Liver (tissue), 9 donors: ENCODE data around the gene NGFR. TPM values are rescaled to one million over a fixed set of nuclear protein-coding genes. Genes with fewer than 3 reads are reported as not detected.

Source experiments
- DNase-seq: peaks from one replicate; pipeline ENCODE4 v3.0.0-alpha.2; 2017; ENCODE audit warnings: low spot score
- H3K27ac ChIP-seq, 2 donors: one replicate each; pipeline ENCODE4 v1.7.0; 2013; ENCODE audit warnings: inconsistent platforms in 2 of 2, low read length in 2 of 2, control low read depth in 1 of 2, low read depth in 1 of 2, mild to moderate bottlenecking in 1 of 2
- H3K27me3 ChIP-seq, 4 donors: one replicate each; pipeline versions ENCODE4 v1.6.1 to v1.7.0; 2013; ENCODE audit warnings: low read length in 3 of 4, inconsistent platforms in 1 of 4, mild to moderate bottlenecking in 1 of 4, moderate library complexity in 1 of 4; ENCODE audit not compliant: control insufficient read depth in 4 of 4, insufficient read depth in 4 of 4
- H3K36me3 ChIP-seq, 4 donors: one replicate each; pipeline versions ENCODE4 v1.6.1 to v1.7.0; 2013; ENCODE audit warnings: low read length in 3 of 4, mild to moderate bottlenecking in 3 of 4, low read depth in 1 of 4, moderate library complexity in 1 of 4; ENCODE audit not compliant: control insufficient read depth in 4 of 4, insufficient read depth in 3 of 4
- H3K4me1 ChIP-seq, 4 donors: one replicate each; pipeline versions ENCODE4 v1.6.1 to v1.7.0; 2013; ENCODE audit warnings: low read length in 3 of 4, mild to moderate bottlenecking in 3 of 4, moderate library complexity in 1 of 4; ENCODE audit not compliant: control insufficient read depth in 4 of 4, insufficient read depth in 4 of 4
- H3K4me3 ChIP-seq, 3 donors: one replicate each; pipeline versions ENCODE4 v1.6.1 to v1.7.0; 2013; ENCODE audit warnings: low read length in 3 of 3, control low read depth in 1 of 3, low read depth in 1 of 3, mild to moderate bottlenecking in 1 of 3
- H3K9ac ChIP-seq, 2 donors: one replicate each; pipeline ENCODE4 v1.7.0; 2013; ENCODE audit warnings: low read length in 2 of 2, mild to moderate bottlenecking in 2 of 2, moderate library complexity in 2 of 2, control low read depth in 1 of 2, low read depth in 1 of 2
- H3K9me3 ChIP-seq, 4 donors: one replicate each; pipeline versions ENCODE4 v1.6.1 to v1.7.0; 2013; ENCODE audit warnings: low read length in 3 of 4; ENCODE audit not compliant: control insufficient read depth in 4 of 4
- ATF3 ChIP-seq: IDR thresholded peaks from 2 replicates; pipeline ENCODE4 v1.6.1; 2016; ENCODE audit warnings: antibody characterized with exemption
- EGR1 ChIP-seq, 2 donors: IDR thresholded peaks; 2 replicates each; pipeline ENCODE4 v1.6.1; 2016 to 2018; ENCODE audit warnings: antibody characterized with exemption in 2 of 2, low read depth in 2 of 2
- FOXA1 ChIP-seq: IDR thresholded peaks from 2 replicates; pipeline ENCODE4 v1.6.1; 2016; ENCODE audit warnings: antibody characterized with exemption
- GABPA ChIP-seq, 2 donors: IDR thresholded peaks in 1 of 2; conservative IDR thresholded peaks in 1 of 2; 2 replicates each; pipeline ENCODE4 v1.6.1; 2016; ENCODE audit warnings: antibody characterized with exemption in 2 of 2, mild to moderate bottlenecking in 1 of 2, moderate library complexity in 1 of 2
- HNF4A ChIP-seq, 2 donors: conservative IDR thresholded peaks; 2 replicates each; pipeline ENCODE4 v1.6.1; 2016; ENCODE audit warnings: antibody characterized with exemption in 2 of 2, mild to moderate bottlenecking in 2 of 2
- HNF4G ChIP-seq: IDR thresholded peaks from 2 replicates; pipeline ENCODE4 v1.6.1; 2016; ENCODE audit warnings: antibody characterized with exemption
- NR2F2 ChIP-seq: IDR thresholded peaks from 2 replicates; pipeline ENCODE4 v1.6.1; 2016; ENCODE audit warnings: antibody characterized with exemption
- RAD21 ChIP-seq, 2 donors: IDR thresholded peaks; 2 replicates each; pipeline ENCODE4 v1.6.1; 2016; ENCODE audit warnings: antibody characterized with exemption in 2 of 2, mild to moderate bottlenecking in 2 of 2
- REST ChIP-seq: IDR thresholded peaks from 2 replicates; pipeline ENCODE4 v1.6.1; 2016; ENCODE audit warnings: antibody characterized with exemption, mild to moderate bottlenecking
- RXRA ChIP-seq, 2 donors: IDR thresholded peaks; 2 replicates each; pipeline ENCODE4 v1.6.1; 2017 to 2018; ENCODE audit warnings: antibody characterized with exemption in 2 of 2, mild to moderate bottlenecking in 1 of 2
- SP1 ChIP-seq: IDR thresholded peaks from 2 replicates; pipeline ENCODE4 v1.6.1; 2018; ENCODE audit warnings: antibody characterized with exemption, mild to moderate bottlenecking
- TAF1 ChIP-seq: conservative IDR thresholded peaks from 2 replicates; pipeline ENCODE4 v1.6.1; 2016; ENCODE audit warnings: antibody characterized with exemption, mild to moderate bottlenecking
- YY1 ChIP-seq: IDR thresholded peaks from 2 replicates; pipeline ENCODE4 v1.6.1; 2016; ENCODE audit warnings: antibody characterized with exemption, mild to moderate bottlenecking
- WGBS: extraction: QIAGEN DNeasy Blood & Tissue Kit; methylation state at CpG from one replicate; pipeline ENCODE4 v1.1.7; 2013; 5-methylcytosine and 5-hydroxymethylcytosine counted together
- polyA plus RNA-seq, 2 donors: library from polyadenylated mRNA; stranded (reverse) in 1 of 2; unstranded in 1 of 2; fragments of 200-250 nt in 1 of 2; fragments of >200 nt in 1 of 2; fragmentation: Nextera tagmentation in 1 of 2; extraction: Ambion mirVana in 1 of 2; gene quantifications; one replicate each; pipeline versions ENCODE4 v1.2.1 to v1.2.3, GENCODE V29; 2013 to 2015
- total RNA-seq, 2 donors: library from RNA; depleted of rRNA; stranded (reverse); fragments of >200 nt; gene quantifications; one replicate each; pipeline ENCODE4 v1.2.3, GENCODE V29; 2014
- TF ChIP-seq, protein P1 (sequence below): IDR thresholded peaks from 2 replicates; pipeline ENCODE4 v1.6.1; 2016; ENCODE audit warnings: antibody characterized with exemption
- TF ChIP-seq, protein P2 (sequence below): IDR thresholded peaks from 2 replicates; pipeline ENCODE4 v1.6.1; 2016; ENCODE audit warnings: antibody characterized with exemption
- donor health status: healthy.
- donor health status: healthy.
- donor health status: healthy.
- donor health status: healthy.
- donor health status: healthy.

The NGFR gene
- total and polyA plus RNA-seq, 4 donors = 6.9 to 11.0 (median 10.5) TPM

DNA sequence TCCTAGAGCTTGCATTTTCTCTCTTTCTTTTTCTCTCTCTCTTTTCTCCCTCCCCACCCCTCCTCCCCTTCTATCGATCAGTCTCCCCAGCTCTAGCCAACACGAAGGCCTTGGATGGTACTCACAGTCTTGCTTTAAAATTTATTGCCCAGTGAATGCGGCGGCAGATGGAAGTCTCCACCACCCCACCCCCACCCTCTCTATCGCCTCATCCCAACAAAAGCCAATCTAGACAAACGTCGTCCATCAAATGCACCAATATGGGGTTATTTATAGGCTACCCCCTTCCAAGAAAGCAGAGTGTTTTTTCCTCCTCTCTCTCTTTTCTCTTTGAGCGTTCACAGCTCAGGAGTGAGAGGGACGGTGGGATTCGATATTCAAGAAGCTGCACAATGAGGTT is 10.5 kb upstream of the NGFR start (continued):
- TF ChIP-seq, protein P1, sequence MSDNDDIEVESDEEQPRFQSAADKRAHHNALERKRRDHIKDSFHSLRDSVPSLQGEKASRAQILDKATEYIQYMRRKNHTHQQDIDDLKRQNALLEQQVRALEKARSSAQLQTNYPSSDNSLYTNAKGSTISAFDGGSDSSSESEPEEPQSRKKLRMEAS = no peak
- TF ChIP-seq ATF3 = no peak
- no peak for TF ChIP-seq NR2F2
- TF ChIP-seq RAD21 (IDR thresholded peaks at IDR 0.05) = no peak

GRCh38 chr17:49486012-49486641 is 9.0 kb upstream of the NGFR start:
- Histone ChIP-seq H3K4me1 (peaks cover 0 to 6% (median 0%) of the 10 kb centered on the region in 4 donors), H3K27ac (no peak overlapping the region), H3K9ac (no peak overlapping the region), H3K9me3 (no peaks in the 10 kb centered on the region), H3K4me3 (no peak overlapping the region), H3K27me3 (peaks cover 0 to 11% (median 0%) of the 10 kb centered on the region in 4 donors), H3K36me3 (no peaks in the 10 kb centered on the region)
- DNase-seq = no peak
- TF ChIP-seq HNF4A (conservative IDR thresholded peaks at IDR 0.05) = no peak
- TF ChIP-seq, protein P2, sequence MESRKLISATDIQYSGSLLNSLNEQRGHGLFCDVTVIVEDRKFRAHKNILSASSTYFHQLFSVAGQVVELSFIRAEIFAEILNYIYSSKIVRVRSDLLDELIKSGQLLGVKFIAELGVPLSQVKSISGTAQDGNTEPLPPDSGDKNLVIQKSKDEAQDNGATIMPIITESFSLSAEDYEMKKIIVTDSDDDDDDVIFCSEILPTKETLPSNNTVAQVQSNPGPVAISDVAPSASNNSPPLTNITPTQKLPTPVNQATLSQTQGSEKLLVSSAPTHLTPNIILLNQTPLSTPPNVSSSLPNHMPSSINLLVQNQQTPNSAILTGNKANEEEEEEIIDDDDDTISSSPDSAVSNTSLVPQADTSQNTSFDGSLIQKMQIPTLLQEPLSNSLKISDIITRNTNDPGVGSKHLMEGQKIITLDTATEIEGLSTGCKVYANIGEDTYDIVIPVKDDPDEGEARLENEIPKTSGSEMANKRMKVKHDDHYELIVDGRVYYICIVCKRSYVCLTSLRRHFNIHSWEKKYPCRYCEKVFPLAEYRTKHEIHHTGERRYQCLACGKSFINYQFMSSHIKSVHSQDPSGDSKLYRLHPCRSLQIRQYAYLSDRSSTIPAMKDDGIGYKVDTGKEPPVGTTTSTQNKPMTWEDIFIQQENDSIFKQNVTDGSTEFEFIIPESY = no peak
- WGBS = 18% methylated on average over 13 of the region's 13 CpGs

DNA sequence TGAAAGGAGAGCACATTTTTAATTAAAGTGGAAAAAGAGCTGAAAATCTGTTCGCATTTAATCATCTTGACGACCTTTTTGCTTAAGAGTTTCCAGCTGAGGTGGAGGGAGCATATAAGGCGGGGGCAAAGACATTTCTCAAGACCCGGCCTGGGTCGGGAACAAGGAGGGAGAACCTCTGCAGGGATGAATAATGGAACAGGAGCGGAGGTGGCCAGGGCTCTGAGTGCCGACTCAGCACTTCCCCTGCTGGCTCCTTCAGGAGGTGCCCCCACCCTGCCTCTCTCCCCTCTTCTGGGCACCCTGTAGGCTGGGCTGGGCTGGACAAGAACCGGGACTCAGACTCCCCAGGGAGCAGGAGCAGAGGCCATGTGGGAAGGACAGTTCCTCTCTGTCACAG is 7.9 kb upstream of the NGFR start:
- Histone ChIP-seq H3K36me3 (no peaks in the 10 kb centered on the region), H3K27ac (no peak overlapping the region), H3K9ac (no peak overlapping the region), H3K4me3 (no peak overlapping the region), H3K4me1 (peaks cover 0 to 6% (median 0%) of the 10 kb centered on the region in 4 donors), H3K27me3 (peaks cover 0 to 11% (median 0%) of the 10 kb centered on the region in 4 donors), H3K9me3 (no peaks in the 10 kb centered on the region)
- no peak for DNase-seq
- TF ChIP-seq RXRA (IDR thresholded peaks at IDR 0.05) (no peak), EGR1 (IDR thresholded peaks at IDR 0.05; ENCODE audit: low read depth in 2 of 2) (no peak), GABPA (IDR thresholded peaks at IDR 0.05 in 1 of 2, conservative IDR thresholded peaks at IDR 0.05 in 1 of 2) (no peak), HNF4G (no peak), REST (no peak), ATF3 (no peak), YY1 (no peak), FOXA1 (no peak), TAF1 (no peak), SP1 (no peak)
- TF ChIP-seq, protein P1 = no peak
- TF ChIP-seq, protein P2 = no peak
- 66% methylated on average over 8 of the region's 8 CpGs for WGBS
